ENCODE data around the gene LYPD1.

Gene LYPD1

GRCh38 chr2:132627536-132627935 is 42.5 kb downstream of the LYPD1 start:
- DNase-seq = no peak

DNA sequence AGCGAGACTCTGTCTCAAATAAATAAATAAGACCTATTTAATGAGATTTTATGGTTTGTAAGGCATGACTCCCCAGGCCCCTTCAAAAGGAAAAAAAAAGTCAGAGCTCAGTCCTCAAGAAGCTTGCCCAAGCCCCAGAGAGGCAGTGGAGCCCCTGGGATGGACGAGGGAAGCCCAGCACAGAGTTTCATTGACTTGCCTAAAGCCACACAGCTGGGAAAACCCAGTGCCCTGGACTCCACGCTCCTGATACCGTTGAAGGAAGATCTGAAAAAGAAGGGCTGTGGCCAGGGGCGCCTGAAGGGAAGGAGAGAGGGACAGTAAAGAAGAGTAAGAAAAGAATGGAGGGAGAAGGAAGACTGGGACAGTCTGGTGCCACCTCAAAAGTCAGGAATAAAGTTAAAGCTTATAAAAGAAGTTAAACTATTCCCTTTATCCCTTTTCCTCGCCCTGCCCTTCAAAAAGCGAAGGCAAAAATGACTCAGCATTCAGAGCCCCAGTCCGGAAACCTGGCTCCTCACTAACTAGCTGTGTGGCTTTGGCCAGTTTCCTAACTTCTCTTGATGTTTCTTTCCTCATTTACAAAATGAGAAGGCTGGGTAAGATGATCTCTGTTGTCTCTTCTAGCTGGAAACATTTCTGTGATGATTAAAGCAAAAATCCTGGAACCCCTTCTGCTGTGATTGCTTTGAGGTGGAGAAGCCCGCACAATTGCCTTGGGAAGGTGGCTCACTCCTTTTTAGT is 46.7 kb downstream of the LYPD1 start:
- no peak for DNase-seq

- DNase-seq = peak; percentile 66
Measured at GRCh38 chr2:132621131-132621875, 48.7 kb downstream of the LYPD1 start.

DNA sequence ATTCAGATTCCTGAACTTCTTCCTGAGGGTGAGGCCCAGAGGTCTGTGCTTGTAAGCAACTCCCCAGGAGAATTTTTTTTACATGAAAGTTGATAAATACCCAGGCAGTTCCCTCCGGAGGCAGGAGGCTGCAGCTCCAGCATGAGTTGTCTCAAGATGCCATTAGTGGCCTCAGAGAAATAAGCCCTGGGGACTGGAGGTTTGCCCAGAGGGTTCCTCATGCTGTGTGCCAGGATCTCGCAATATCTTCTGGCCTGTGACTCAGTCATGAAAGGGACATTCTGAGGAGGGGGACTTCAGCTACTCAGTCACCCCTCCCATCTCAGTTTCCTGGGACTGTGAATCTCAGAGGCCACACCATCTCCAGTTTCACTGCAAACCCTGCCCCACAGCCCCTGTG is 49.9 kb downstream of the LYPD1 start:
- DNase-seq = no peak

DNA sequence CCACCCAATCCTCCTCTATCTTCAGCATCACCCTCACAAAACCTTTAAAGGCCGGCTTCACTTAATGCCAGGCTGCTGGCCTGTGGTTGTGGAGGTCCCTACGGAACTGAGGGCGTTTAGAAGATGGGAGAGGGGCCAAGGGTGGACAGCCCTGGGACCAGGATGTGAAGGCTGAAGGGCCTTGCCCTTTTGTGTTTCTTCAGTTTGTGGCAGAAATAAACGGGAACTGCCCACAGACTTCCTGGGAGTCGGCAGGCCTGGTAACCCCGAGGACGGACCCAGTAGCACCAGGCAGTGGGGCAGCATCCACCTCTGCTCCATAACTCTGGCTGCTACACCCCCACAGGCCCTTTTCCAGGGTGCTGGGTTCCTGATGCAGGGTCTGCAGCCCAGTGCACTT is 51.3 kb downstream of the LYPD1 start:
- DNase-seq = no peak

DNA sequence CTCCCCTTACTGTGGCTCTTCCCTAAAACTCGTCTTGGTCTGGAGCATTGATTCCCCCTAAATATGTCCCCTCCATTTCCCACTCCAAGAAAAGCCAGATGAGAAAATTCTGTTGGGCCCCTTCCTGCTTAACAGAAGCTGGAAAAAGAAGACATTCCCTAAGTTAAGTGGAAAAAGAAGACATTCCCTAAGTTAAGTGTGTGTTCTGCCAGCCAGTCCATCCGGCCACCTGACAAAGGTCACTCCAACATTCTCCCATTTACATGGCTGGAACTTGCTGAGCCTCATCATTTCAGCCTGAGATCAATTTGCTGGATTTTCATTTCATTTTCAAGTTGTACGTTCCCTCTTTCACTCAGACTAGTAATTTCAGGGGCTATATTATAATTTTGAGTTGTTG is 52.0 kb downstream of the LYPD1 start:
- DNase-seq = no peak

DNA sequence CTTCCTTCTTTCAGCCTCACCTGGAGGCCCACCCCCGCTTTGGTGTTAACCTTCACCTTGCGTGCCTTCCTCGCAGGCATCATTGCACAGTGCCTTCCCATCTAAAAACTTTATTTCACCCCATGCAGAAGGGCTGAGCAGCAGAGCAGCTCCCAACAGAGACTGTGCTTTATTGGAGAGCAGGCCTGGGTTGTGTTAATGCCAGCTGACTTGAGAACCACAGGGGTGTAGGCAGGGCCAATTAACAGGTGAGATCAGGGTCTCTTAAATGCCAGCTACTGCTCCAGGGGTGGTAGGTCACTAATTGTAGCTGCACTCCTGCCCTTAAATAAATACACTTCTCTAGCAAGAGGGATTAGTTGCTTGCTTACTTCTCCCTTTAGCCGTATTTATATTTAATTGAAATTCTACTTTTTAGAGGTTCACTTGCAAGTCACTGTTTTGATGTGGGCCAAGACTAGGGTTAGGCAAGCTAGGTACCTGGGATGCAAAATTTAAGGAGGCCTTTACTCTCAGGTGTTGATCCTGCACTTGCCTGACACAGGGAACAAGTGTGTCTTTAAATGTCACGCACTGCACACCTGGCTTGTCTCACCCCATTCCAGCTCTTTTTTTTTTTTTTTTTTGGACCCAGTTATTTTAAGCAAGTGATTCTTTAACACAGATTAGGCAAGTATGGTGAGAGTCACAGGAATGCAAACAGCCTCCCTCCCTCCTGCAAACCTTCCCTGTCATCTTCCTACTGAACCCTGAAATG is 54.5 kb downstream of the LYPD1 start:
- DNase-seq = no peak

- no peak for DNase-seq
Measured at GRCh38 chr2:132611719-132612118, 58.3 kb downstream of the LYPD1 start.

GRCh38 chr2:132609101-132609890 is 60.7 kb downstream of the LYPD1 start:
- DNase-seq = peak; percentile 22

DNA sequence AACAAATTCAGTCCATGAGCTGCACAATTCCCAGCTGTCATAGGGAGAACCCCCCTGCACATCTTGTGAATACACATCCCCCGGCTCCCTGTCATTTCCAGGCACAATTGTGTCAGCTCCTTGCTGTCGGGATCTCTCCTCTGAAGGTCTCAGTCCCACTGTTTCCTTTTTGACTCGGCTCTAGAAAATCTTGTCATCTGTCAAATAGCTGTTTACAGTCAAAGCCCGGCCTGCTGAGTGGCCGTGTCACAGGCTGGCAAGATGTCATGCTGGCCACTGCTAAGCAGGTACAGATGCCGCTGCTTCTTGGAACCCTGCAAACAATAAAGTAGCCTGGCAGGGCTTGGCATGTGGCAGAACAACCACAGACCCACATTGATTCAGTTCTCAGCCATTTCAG is 61.7 kb downstream of the LYPD1 start:
- DNase-seq = no peak

GRCh38 chr2:132607426-132608090 is 62.4 kb downstream of the LYPD1 start:
- no peak for DNase-seq

- no peak for DNase-seq
Measured at GRCh38 chr2:132606649-132607048, 63.4 kb downstream of the LYPD1 start.

DNA sequence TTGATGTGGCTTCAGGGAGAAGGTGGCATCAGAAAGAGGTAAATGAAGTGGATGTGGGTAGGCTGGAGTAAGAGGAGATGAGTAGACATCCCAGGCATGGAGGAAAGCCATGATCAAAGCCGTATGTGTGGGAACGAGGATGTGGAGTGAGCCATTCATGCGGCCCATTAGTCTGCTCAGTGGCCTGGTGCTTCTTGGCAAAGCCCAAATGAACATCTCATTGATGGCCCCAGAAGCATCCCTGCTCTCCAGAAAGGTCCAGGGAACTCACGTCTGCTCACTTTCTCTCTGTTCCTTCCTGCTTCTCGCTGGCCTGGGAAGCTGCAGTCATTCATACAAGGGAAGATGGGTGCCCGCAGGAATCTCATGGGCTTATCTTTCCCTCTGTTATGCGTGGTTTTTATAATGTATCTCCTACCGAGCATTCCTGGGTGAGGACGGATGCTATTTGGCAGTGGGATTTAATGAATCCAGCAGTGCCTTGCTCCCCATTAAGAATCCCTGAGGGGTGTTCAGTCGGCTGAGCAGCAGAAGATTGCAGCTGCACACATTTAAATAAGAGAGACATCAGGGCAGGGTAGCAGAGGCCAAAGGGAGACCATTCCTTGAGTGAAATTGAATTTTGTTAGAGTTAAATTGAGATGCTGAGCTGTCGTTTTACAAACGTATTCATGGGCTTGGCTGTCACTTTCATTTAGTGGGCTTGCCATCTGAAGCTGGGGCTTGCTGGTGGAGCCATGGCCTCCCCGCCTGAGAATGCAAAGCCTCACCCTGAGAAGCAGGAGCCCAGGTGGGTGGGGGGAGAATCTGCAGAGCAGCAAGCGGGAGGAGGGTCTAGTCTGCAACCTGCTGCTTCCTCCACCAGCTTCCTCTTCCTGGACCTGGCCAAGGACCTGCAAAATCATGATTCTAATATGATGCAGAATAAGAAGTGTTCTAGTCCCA is 64.5 kb downstream of the LYPD1 start:
- no peak for DNase-seq

DNA sequence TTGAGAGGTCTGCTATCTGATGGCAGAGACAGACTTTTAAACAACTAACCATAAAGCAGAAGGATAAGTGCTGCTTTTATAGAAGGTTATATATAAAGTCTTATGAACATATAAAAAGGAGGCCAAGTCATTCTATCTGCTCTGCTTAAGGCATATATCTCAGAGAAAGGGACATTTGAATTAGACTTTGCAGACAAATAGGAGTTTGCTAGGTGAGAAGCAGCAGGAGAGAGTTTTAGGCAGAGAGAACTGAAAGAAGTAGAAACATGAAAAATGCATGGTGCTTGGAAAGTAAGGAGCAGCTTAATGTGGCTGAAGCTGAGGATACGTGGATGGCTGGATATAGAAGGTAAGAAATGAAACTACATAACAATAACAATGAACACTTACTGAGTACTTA is 65.4 kb downstream of the LYPD1 start:
- no peak for DNase-seq

DNA sequence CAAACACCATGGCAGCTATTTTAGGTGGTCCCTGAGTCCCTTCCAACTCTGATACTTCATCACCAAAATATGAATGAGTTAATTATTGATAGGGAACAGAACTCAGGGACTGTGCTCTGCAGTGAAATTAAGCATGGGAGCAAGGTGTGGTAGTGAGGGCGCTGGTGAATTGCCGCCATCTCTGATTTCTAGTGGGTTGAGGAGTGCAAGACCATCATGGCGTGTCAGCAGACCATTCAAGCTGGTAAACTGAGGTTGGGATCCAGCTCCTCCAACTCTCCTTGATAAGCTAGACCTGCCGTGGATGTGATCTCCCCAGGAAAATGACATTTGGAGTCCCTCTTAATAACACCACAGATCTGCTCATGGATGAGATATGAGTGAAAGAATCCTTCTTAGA is 70.4 kb downstream of the LYPD1 start:
- no peak for DNase-seq

DNA sequence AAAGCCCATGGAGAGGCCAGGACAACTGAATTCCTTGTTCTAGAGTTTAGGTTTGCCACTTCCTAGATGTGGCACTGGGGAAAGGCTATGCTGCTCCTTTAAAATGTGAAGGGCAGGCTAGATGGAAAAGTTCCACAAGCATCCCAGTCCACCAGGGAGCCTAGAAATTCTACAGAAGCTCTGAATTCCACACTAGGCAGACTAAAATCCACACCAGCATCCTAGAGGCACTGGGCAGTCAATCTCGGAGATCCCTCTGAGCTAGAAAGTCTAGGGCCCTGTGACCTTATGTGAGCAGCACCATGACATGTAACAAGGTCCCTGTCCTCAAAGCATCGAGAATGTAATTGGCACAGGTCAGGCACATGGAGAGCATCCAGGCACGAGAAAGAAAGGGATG is 71.5 kb downstream of the LYPD1 start:
- no peak for DNase-seq

DNA sequence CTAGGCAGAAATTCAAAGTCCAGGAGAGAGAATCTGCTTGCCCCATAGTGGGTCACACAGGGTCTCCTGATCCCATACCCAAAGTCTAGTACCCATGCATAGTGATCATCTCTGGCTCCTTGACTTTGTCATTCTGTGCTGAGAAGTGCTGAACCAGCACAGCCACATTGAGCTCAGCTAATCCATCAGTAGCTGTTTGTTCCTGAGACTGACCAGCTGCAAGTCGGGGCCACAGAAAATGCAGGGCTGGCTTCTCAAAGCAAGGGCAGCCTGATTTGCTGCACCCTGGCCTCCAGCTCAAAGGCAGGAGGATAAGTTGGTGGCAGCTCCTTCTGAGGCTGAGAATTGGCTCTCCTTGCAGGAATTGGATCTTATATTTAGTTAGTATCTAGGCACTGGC is 72.2 kb downstream of the LYPD1 start:
- DNase-seq = no peak

- no peak for DNase-seq
Measured at GRCh38 chr2:132597166-132597565, 72.8 kb downstream of the LYPD1 start.

DNA sequence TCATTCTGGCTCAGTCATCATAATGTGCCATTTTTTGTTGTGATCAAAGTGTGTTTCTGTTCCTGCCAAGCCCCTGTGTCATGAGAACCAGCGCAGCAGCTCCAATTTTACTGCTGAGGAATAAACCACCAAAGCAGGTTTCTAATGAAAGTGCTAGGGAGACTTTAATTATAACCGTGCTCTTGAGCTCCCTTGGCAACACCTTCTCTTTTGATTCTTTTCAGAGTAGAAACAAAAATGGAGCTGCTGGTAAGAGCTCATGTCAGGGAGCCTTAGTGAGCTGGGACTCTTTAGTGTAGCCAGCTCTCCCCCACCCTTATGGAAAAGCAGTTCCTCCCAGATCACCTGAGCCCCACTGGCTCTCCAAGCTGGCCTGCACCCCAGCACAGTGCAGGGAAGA is 74.3 kb downstream of the LYPD1 start:
- DNase-seq = no peak

DNA sequence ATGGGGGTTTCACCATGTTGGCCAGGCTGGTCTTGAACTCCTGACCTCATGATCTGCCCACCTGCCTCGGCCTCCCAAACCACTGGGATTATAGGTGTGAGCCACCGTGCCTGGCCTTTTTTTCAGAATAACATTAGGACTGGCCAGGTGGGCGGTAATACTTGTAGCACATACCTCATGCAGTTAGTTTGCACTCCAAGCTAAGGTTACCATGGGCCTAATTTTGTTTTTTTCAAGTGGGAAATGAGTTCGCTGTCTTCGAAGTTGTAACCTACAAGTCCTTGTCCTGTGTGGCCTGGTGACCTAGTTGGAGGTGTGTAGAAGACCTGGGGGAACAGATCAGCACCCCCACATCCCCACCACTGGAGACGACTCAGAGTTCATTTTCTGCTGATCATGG is 74.8 kb downstream of the LYPD1 start:
- no peak for DNase-seq

Data from NCI-H510A (cell line).